ENCODE measurements around the gene ROBO1.
A peak's percentile ranks its signal among the peaks of the same experiment; 100 is the strongest.

The ROBO1 gene

GRCh38 chr3:79103307-79103706 lies 664.5 kb downstream of the ROBO1 start:
- DNase-seq = no peak

GRCh38 chr3:79097964-79098660 lies 669.7 kb downstream of the ROBO1 start:
- DNase-seq = no peak
- in situ Hi-C loops (cut with HindIII; ENCODE audit: low pct_ligation_motif_present, low pct_unique_long_range_greater_than_20kb, low sequenced_read_pairs) = no loop called here

More at GRCh38 chr3:79103307-79103706, 664.5 kb downstream of the ROBO1 start:
- in situ Hi-C loops (cut with HindIII; ENCODE audit: low pct_ligation_motif_present, low pct_unique_long_range_greater_than_20kb, low sequenced_read_pairs) = no loop called here

GRCh38 chr3:79094654-79095053 lies 673.1 kb downstream of the ROBO1 start:
- no peak for DNase-seq
- in situ Hi-C loops (cut with HindIII; ENCODE audit: low pct_ligation_motif_present, low pct_unique_long_range_greater_than_20kb, low sequenced_read_pairs) = no loop called here

- peak; percentile 55 for DNase-seq
- in situ Hi-C loops (cut with HindIII; ENCODE audit: low pct_ligation_motif_present, low pct_unique_long_range_greater_than_20kb, low sequenced_read_pairs) = no loop called here
Measured at GRCh38 chr3:79086514-79086913, 681.3 kb downstream of the ROBO1 start.

GRCh38 chr3:79085171-79085570 lies 682.6 kb downstream of the ROBO1 start:
- no peak for DNase-seq
- in situ Hi-C loops (cut with HindIII; ENCODE audit: low pct_ligation_motif_present, low pct_unique_long_range_greater_than_20kb, low sequenced_read_pairs) = no loop called here

- DNase-seq = no peak
- in situ Hi-C loops (cut with HindIII; ENCODE audit: low pct_ligation_motif_present, low pct_unique_long_range_greater_than_20kb, low sequenced_read_pairs) = no loop called here
Measured at GRCh38 chr3:79081335-79081734, 686.5 kb downstream of the ROBO1 start.

- DNase-seq = no peak
- in situ Hi-C loops (cut with HindIII; ENCODE audit: low pct_ligation_motif_present, low pct_unique_long_range_greater_than_20kb, low sequenced_read_pairs) = no loop called here
Measured at GRCh38 chr3:79074558-79074957, 693.2 kb downstream of the ROBO1 start.

- in situ Hi-C loops (cut with HindIII; ENCODE audit: low pct_ligation_motif_present, low pct_unique_long_range_greater_than_20kb, low sequenced_read_pairs) = no loop called here
- no peak for DNase-seq
Measured at GRCh38 chr3:79067734-79068133, 700.1 kb downstream of the ROBO1 start.

- DNase-seq = no peak
- in situ Hi-C loops (cut with HindIII; ENCODE audit: low pct_ligation_motif_present, low pct_unique_long_range_greater_than_20kb, low sequenced_read_pairs) = no loop called here
Measured at GRCh38 chr3:79066481-79066880, 701.3 kb downstream of the ROBO1 start.

- in situ Hi-C loops (cut with HindIII; ENCODE audit: low pct_ligation_motif_present, low pct_unique_long_range_greater_than_20kb, low sequenced_read_pairs) = no loop called here
Measured at GRCh38 chr3:79063624-79064023, 704.2 kb downstream of the ROBO1 start.

GRCh38 chr3:79057756-79058155 lies 710.0 kb downstream of the ROBO1 start:
- in situ Hi-C loops (cut with HindIII; ENCODE audit: low pct_ligation_motif_present, low pct_unique_long_range_greater_than_20kb, low sequenced_read_pairs) = no loop called here
- DNase-seq = no peak

More at GRCh38 chr3:79063624-79064023, 704.2 kb downstream of the ROBO1 start:
- no peak for DNase-seq

- DNase-seq = no peak
- in situ Hi-C loops (cut with HindIII; ENCODE audit: low pct_ligation_motif_present, low pct_unique_long_range_greater_than_20kb, low sequenced_read_pairs) = no loop called here
Measured at GRCh38 chr3:79056498-79056897, 711.3 kb downstream of the ROBO1 start.

GRCh38 chr3:79052054-79052681 lies 715.6 kb downstream of the ROBO1 start:
- DNase-seq = no peak
- in situ Hi-C loops (cut with HindIII; ENCODE audit: low pct_ligation_motif_present, low pct_unique_long_range_greater_than_20kb, low sequenced_read_pairs) = no loop called here

- no peak for DNase-seq
- in situ Hi-C loops (cut with HindIII; ENCODE audit: low pct_ligation_motif_present, low pct_unique_long_range_greater_than_20kb, low sequenced_read_pairs) = no loop called here
Measured at GRCh38 chr3:79047581-79047980, 720.2 kb downstream of the ROBO1 start.

- DNase-seq = no peak
- in situ Hi-C loops (cut with HindIII; ENCODE audit: low pct_ligation_motif_present, low pct_unique_long_range_greater_than_20kb, low sequenced_read_pairs) = no loop called here
Measured at GRCh38 chr3:79041621-79042020, 726.2 kb downstream of the ROBO1 start.

GRCh38 chr3:79040701-79041100 lies 727.1 kb downstream of the ROBO1 start:
- DNase-seq = no peak
- in situ Hi-C loops (cut with HindIII; ENCODE audit: low pct_ligation_motif_present, low pct_unique_long_range_greater_than_20kb, low sequenced_read_pairs) = no loop called here

GRCh38 chr3:79040091-79040490 lies 727.7 kb downstream of the ROBO1 start:
- DNase-seq = no peak
- in situ Hi-C loops (cut with HindIII; ENCODE audit: low pct_ligation_motif_present, low pct_unique_long_range_greater_than_20kb, low sequenced_read_pairs) = no loop called here

- no peak for DNase-seq
- in situ Hi-C loops (cut with HindIII; ENCODE audit: low pct_ligation_motif_present, low pct_unique_long_range_greater_than_20kb, low sequenced_read_pairs) = no loop called here
Measured at GRCh38 chr3:79039192-79039591, 728.6 kb downstream of the ROBO1 start.

- DNase-seq = no peak
- in situ Hi-C loops (cut with HindIII; ENCODE audit: low pct_ligation_motif_present, low pct_unique_long_range_greater_than_20kb, low sequenced_read_pairs) = no loop called here
Measured at GRCh38 chr3:79038636-79039035, 729.2 kb downstream of the ROBO1 start.

GRCh38 chr3:79038057-79038456 lies 729.7 kb downstream of the ROBO1 start:
- no peak for DNase-seq
- in situ Hi-C loops (cut with HindIII; ENCODE audit: low pct_ligation_motif_present, low pct_unique_long_range_greater_than_20kb, low sequenced_read_pairs) = no loop called here

Measured in ACHN (cell line).